HG02588 (cell line): ENCODE measurements around the gene HIVEP3.
"Not testable (repeated sequence)": the region's sequence is repeated elsewhere in the genome, so short reads cannot be mapped to it uniquely, and the experiment has no call there.

ENCODE experiments used
- ATAC-seq: cut with Tn5 transposase; IDR thresholded peaks from one replicate; pipeline ENCODE4 v1.9.1; 2021; ENCODE audit warnings: mild to moderate bottlenecking, moderate library complexity; ENCODE audit not compliant: unreplicated experiment

Gene HIVEP3

GRCh38 chr1:41574842-41575241 is 343.9 kb downstream of the HIVEP3 start:
- no peak for ATAC-seq

GRCh38 chr1:41573785-41574713 is 344.7 kb downstream of the HIVEP3 start:
- ATAC-seq, result no peak

- ATAC-seq, result no peak
These were observed 345.5 kb downstream of the HIVEP3 start for GRCh38 chr1:41573194-41573593.

- ATAC-seq, result no peak
These were observed 346.5 kb downstream of the HIVEP3 start for GRCh38 chr1:41572224-41572623.

- ATAC-seq, result no peak
These were observed 347.7 kb downstream of the HIVEP3 start for GRCh38 chr1:41571041-41571440.

GRCh38 chr1:41568204-41568603 is 350.5 kb downstream of the HIVEP3 start:
- ATAC-seq, result no peak

- ATAC-seq, result no peak
These were observed 351.8 kb downstream of the HIVEP3 start for GRCh38 chr1:41566969-41567368.

- ATAC-seq, result no peak
These were observed 352.3 kb downstream of the HIVEP3 start for GRCh38 chr1:41566274-41566885.

GRCh38 chr1:41564741-41565475 is 353.8 kb downstream of the HIVEP3 start:
- no peak for ATAC-seq

- ATAC-seq, result no peak
These were observed 356.4 kb downstream of the HIVEP3 start for GRCh38 chr1:41562328-41562727.

GRCh38 chr1:41560931-41561330 is 357.8 kb downstream of the HIVEP3 start:
- ATAC-seq, result no peak

- ATAC-seq, result no peak
These were observed 358.2 kb downstream of the HIVEP3 start for GRCh38 chr1:41560496-41560895.

GRCh38 chr1:41559331-41559730 is 359.4 kb downstream of the HIVEP3 start:
- ATAC-seq, result no peak

- ATAC-seq, result no peak
These were observed 360.0 kb downstream of the HIVEP3 start for GRCh38 chr1:41558761-41559171.

- ATAC-seq, result no peak
These were observed 360.8 kb downstream of the HIVEP3 start for GRCh38 chr1:41557751-41558455.

GRCh38 chr1:41554746-41555145 is 364.0 kb downstream of the HIVEP3 start:
- ATAC-seq, result not testable (repeated sequence)

GRCh38 chr1:41547781-41548560 is 370.8 kb downstream of the HIVEP3 start:
- ATAC-seq, result no peak

- ATAC-seq, result no peak
These were observed 371.4 kb downstream of the HIVEP3 start for GRCh38 chr1:41547336-41547735.

- no peak for ATAC-seq
These were observed 371.9 kb downstream of the HIVEP3 start for GRCh38 chr1:41546833-41547135.
